Measurements from ENCODE around the gene IL11. TPM values are rescaled to one million over a fixed set of nuclear protein-coding genes. Genes with fewer than 3 reads are reported as not detected.
A peak's percentile ranks its signal among the peaks of the same experiment; 100 is the strongest.

The IL11 gene
- total and polyA plus RNA-seq, 2 of the 13 experiments (the other 11 are each of a cell fraction or from before 2014, with no cell fraction given), result 2.5 to 2.9 TPM

DNA sequence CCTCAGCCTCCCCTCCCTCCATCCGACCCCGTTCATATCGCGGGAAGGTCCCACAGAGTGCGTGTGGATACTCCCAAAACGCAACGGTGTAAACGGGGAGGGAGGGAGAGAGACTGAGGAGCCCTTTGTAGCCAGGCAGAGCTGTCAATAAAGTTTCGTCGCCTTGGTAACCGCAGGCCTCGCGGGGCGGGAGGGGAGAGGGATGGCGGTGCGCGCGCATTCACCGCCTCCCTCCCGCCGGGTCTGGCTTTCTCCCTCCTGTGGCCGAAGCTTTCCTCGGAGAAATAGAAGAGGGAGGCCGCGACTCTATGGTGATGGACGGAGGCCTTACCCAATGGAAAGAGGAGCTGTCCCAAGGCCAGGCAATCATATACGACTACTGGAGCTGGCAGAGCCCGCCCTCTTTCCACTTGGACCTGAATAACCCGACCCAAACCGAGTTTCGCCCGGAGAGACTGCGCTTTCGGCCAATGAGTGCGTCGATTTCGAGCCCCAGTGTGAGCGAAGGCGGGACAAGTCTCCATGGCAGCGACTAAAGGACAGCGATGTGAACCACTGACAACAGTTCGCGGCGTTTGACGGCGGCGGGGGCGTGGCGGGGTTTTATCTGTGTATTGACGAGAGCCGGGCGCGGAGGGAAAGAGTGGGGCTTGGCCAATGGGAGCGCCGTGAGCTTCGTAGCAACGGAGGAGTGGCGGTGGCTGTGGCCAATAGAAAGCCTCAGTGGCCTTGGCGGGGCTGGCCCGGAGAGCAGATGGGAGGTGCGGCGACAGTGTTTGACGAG is 31.0 kb downstream of the IL11 start, which contains the start of gene KMT5C (continued):
- TF ChIP-seq, protein P1, sequence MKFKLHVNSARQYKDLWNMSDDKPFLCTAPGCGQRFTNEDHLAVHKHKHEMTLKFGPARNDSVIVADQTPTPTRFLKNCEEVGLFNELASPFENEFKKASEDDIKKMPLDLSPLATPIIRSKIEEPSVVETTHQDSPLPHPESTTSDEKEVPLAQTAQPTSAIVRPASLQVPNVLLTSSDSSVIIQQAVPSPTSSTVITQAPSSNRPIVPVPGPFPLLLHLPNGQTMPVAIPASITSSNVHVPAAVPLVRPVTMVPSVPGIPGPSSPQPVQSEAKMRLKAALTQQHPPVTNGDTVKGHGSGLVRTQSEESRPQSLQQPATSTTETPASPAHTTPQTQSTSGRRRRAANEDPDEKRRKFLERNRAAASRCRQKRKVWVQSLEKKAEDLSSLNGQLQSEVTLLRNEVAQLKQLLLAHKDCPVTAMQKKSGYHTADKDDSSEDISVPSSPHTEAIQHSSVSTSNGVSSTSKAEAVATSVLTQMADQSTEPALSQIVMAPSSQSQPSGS (CRISPR knock-in tag; IDR thresholded peaks at IDR 0.05), result no peak
- TF ChIP-seq MIER2 (CRISPR knock-in tag; IDR thresholded peaks at IDR 0.05) (no peak), BCL6 (CRISPR knock-in tag; IDR thresholded peaks at IDR 0.05) (no peak), MAF1 (CRISPR knock-in tag; IDR thresholded peaks at IDR 0.05; ENCODE audit: borderline replicate concordance) (no peak), ZNF724P (CRISPR knock-in tag; IDR thresholded peaks at IDR 0.05; ENCODE audit: borderline replicate concordance) (no peak), CBX2 (IDR thresholded peaks at IDR 0.05; ENCODE audit: low read depth, low read length) (no peak), CBX2 (CRISPR knock-in tag; IDR thresholded peaks at IDR 0.05; ENCODE audit: low read depth) (no peak), NKX3-1 (CRISPR knock-in tag; IDR thresholded peaks at IDR 0.05) (no peak), ZNF180 (CRISPR knock-in tag; IDR thresholded peaks at IDR 0.05; ENCODE audit: borderline replicate concordance, low read depth) (no peak), BHLHE40 (IDR thresholded peaks at IDR 0.05; ENCODE audit: low read length) (no peak; the same call in 1 of the 2 replicates), ZNF224 (CRISPR knock-in tag; IDR thresholded peaks at IDR 0.05) (no peak), SRSF9 (IDR thresholded peaks at IDR 0.05; ENCODE audit: borderline replicate concordance, insufficient read depth, low read depth, low read length, poor library complexity, severe bottlenecking) (no peak), SP5 (CRISPR knock-in tag; IDR thresholded peaks at IDR 0.05; ENCODE audit: borderline replicate concordance, low read depth) (peak; percentile 57; the same call in 1 of the 2 replicates), SOX5 (CRISPR knock-in tag; IDR thresholded peaks at IDR 0.05; ENCODE audit: borderline replicate concordance) (0 out of 2 replicates have a peak, but pooled peaks have one; percentile 12), NFATC3 (CRISPR knock-in tag; IDR thresholded peaks at IDR 0.05) (no peak; the same call in 1 of the 2 replicates), ELF4 (CRISPR knock-in tag; IDR thresholded peaks at IDR 0.05; ENCODE audit: borderline replicate concordance) (no peak)
- TF ChIP-seq, protein P2, sequence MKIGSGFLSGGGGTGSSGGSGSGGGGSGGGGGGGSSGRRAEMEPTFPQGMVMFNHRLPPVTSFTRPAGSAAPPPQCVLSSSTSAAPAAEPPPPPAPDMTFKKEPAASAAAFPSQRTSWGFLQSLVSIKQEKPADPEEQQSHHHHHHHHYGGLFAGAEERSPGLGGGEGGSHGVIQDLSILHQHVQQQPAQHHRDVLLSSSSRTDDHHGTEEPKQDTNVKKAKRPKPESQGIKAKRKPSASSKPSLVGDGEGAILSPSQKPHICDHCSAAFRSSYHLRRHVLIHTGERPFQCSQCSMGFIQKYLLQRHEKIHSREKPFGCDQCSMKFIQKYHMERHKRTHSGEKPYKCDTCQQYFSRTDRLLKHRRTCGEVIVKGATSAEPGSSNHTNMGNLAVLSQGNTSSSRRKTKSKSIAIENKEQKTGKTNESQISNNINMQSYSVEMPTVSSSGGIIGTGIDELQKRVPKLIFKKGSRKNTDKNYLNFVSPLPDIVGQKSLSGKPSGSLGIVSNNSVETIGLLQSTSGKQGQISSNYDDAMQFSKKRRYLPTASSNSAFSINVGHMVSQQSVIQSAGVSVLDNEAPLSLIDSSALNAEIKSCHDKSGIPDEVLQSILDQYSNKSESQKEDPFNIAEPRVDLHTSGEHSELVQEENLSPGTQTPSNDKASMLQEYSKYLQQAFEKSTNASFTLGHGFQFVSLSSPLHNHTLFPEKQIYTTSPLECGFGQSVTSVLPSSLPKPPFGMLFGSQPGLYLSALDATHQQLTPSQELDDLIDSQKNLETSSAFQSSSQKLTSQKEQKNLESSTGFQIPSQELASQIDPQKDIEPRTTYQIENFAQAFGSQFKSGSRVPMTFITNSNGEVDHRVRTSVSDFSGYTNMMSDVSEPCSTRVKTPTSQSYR (CRISPR knock-in tag; IDR thresholded peaks at IDR 0.05; ENCODE audit: borderline replicate concordance), result no peak
- TF ChIP-seq, protein P3, sequence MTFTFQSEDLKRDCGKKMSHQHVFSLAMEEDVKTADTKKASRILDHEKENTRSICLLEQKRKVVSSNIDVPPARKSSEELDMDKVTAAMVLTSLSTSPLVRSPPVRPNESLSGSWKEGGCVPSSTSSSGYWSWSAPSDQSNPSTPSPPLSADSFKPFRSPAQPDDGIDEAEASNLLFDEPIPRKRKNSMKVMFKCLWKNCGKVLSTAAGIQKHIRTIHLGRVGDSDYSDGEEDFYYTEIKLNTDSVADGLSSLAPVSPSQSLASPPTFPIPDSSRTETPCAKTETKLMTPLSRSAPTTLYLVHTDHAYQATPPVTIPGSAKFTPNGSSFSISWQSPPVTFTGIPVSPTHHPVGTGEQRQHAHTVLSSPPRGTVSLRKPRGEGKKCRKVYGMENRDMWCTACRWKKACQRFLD (CRISPR knock-in tag; IDR thresholded peaks at IDR 0.05; ENCODE audit: borderline replicate concordance), result no peak
- TF ChIP-seq, protein P4, sequence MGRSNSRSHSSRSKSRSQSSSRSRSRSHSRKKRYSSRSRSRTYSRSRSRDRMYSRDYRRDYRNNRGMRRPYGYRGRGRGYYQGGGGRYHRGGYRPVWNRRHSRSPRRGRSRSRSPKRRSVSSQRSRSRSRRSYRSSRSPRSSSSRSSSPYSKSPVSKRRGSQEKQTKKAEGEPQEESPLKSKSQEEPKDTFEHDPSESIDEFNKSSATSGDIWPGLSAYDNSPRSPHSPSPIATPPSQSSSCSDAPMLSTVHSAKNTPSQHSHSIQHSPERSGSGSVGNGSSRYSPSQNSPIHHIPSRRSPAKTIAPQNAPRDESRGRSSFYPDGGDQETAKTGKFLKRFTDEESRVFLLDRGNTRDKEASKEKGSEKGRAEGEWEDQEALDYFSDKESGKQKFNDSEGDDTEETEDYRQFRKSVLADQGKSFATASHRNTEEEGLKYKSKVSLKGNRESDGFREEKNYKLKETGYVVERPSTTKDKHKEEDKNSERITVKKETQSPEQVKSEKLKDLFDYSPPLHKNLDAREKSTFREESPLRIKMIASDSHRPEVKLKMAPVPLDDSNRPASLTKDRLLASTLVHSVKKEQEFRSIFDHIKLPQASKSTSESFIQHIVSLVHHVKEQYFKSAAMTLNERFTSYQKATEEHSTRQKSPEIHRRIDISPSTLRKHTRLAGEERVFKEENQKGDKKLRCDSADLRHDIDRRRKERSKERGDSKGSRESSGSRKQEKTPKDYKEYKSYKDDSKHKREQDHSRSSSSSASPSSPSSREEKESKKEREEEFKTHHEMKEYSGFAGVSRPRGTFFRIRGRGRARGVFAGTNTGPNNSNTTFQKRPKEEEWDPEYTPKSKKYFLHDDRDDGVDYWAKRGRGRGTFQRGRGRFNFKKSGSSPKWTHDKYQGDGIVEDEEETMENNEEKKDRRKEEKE (IDR thresholded peaks at IDR 0.05), result no peak
- TF ChIP-seq, protein P5, sequence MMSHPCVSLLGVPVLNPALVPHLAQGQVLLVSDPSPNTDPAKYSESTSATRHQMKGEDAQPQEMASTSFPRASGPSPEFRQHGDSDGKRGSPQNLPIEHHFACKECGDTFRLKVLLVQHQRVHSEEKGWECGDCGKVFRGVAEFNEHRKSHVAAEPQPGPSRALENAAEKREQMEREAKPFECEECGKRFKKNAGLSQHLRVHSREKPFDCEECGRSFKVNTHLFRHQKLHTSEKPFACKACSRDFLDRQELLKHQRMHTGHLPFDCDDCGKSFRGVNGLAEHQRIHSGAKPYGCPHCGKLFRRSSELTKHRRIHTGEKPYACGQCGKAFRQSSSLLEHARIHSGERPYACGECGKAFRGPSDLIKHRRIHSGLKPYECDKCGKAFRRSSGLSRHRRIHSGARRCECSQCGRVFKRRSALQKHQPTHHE (CRISPR knock-in tag; IDR thresholded peaks at IDR 0.05; ENCODE audit: borderline replicate concordance), result no peak
